Naive thymus-derived CD4-positive, alpha-beta T cell (primary cell): ENCODE data around the gene NDFIP2. TPM values are rescaled to one million over a fixed set of nuclear protein-coding genes. Genes with fewer than 3 reads are reported as not detected.

Experiments used
- ATAC-seq: fragments of 150-1000 bp; cut with Tn5 transposase; 2 replicates; pipeline ENCODE4 v1.10.0; 2021; ENCODE audit warnings: mild to moderate bottlenecking, moderate library complexity
- CTCF ChIA-PET: fragments of 350-600 bp; sonication (Branson Sonifier 250); formaldehyde crosslinking; loops from one replicate; lab custom pipeline; 2021; ENCODE audit warnings: antibody characterized with exemption; lab: Charles Lee
- POLR2A ChIA-PET: fragments of 350-600 bp; sonication (Branson Sonifier 250); formaldehyde crosslinking; loops from one replicate; lab custom pipeline; 2021; ENCODE audit warnings: antibody characterized with exemption, inconsistent platforms; lab: Charles Lee
- DNase-seq, 9 donors: peaks; one replicate each; pipeline versions ENCODE4 v3.0.0 to v3.0.0-alpha.2; 2020 to 2022; ENCODE audit warnings: mixed read lengths in 1 of 9
- H3K27ac ChIP-seq: one replicate; pipeline ENCODE4 v1.7.0; 2013; ENCODE audit warnings: mild to moderate bottlenecking, low read depth, low read length, moderate library complexity
- H3K27me3 ChIP-seq, 2 donors: one replicate each; pipeline ENCODE4 v1.7.0; 2013; ENCODE audit warnings: low read length in 2 of 2, mild to moderate bottlenecking in 2 of 2, moderate library complexity in 2 of 2; ENCODE audit not compliant: control insufficient read depth in 2 of 2, insufficient read depth in 2 of 2
- H3K36me3 ChIP-seq, 3 experiments: 1 replicate in 2 of 3; 2 replicates in 1 of 3; pipeline ENCODE4 v1.7.0; 2013; ENCODE audit warnings: low read length in 3 of 3, mild to moderate bottlenecking in 3 of 3, moderate library complexity in 1 of 3; ENCODE audit not compliant: insufficient read depth in 3 of 3, control insufficient read depth in 2 of 3
- H3K4me1 ChIP-seq, 2 donors: one replicate each; pipeline ENCODE4 v1.7.0; 2013; ENCODE audit warnings: low read length in 2 of 2, mild to moderate bottlenecking in 2 of 2, moderate library complexity in 1 of 2; ENCODE audit not compliant: control insufficient read depth in 2 of 2, insufficient read depth in 2 of 2
- H3K4me3 ChIP-seq: 2 replicates; pipeline ENCODE4 v1.7.0; 2013; ENCODE audit warnings: mild to moderate bottlenecking, low read length
- H3K9me3 ChIP-seq, 3 experiments: 1 replicate in 2 of 3; 2 replicates in 1 of 3; pipeline ENCODE4 v1.7.0; 2013; ENCODE audit warnings: low read length in 3 of 3; ENCODE audit not compliant: control insufficient read depth in 2 of 3
- H3K27ac Mint-ChIP-seq, 9 donors: one replicate each; pipeline ENCODE4 v1.8.0; 2020 to 2022; ENCODE audit warnings: mixed read lengths in 9 of 9, mild to moderate bottlenecking in 8 of 9, moderate library complexity in 5 of 9, inconsistent platforms in 2 of 9
- H3K27me3 Mint-ChIP-seq, 5 donors: one replicate each; pipeline ENCODE4 v1.8.0; 2021 to 2022; ENCODE audit warnings: mixed read lengths in 5 of 5, mild to moderate bottlenecking in 1 of 5
- H3K36me3 Mint-ChIP-seq, 5 donors: one replicate each; pipeline ENCODE4 v1.8.0; 2020 to 2022; ENCODE audit warnings: mixed read lengths in 5 of 5, mild to moderate bottlenecking in 3 of 5, inconsistent platforms in 1 of 5
- H3K4me1 Mint-ChIP-seq, 7 donors: one replicate each; pipeline ENCODE4 v1.8.0; 2020 to 2022; ENCODE audit warnings: mixed read lengths in 7 of 7, mild to moderate bottlenecking in 3 of 7, inconsistent platforms in 1 of 7
- H3K4me3 Mint-ChIP-seq, 10 donors: one replicate each; pipeline ENCODE4 v1.8.0; 2020 to 2022; ENCODE audit warnings: mild to moderate bottlenecking in 10 of 10, mixed read lengths in 10 of 10, moderate library complexity in 6 of 10, inconsistent platforms in 2 of 10
- H3K9me3 Mint-ChIP-seq, 11 donors: one replicate each; pipeline ENCODE4 v1.8.0; 2020 to 2022; ENCODE audit warnings: mixed read lengths in 11 of 11, mild to moderate bottlenecking in 4 of 11, inconsistent platforms in 1 of 11, moderate library complexity in 1 of 11
- intact Hi-C, 2 donors: fragments of 100-400 bp; cut with micrococcal nuclease; formaldehyde crosslinking; loops; one replicate each; pipeline ENCODE4 v1.15.1; 2023
- polyA plus RNA-seq, 2 donors: library from polyadenylated mRNA; unstranded; fragments of 300-500 nt; fragmentation: Illumina TruSeq; gene quantifications; one replicate each; pipeline ENCODE4 v1.2.3, GENCODE V29; 2021
- total RNA-seq, 6 experiments: library from RNA in 5 of 6; stranded (reverse) in 5 of 6; gene quantifications; 1 replicate in 5 of 6; 2 replicates in 1 of 6; pipeline ENCODE4 v1.2.3 and lab custom pipeline; 2021 to 2026

NDFIP2 gene
- total and polyA plus RNA-seq, 7 experiments from 2014 or later = 2.6 to 123 (median 5.3) TPM

GRCh38 chr13:79534596-79534995 is 53.6 kb downstream of the NDFIP2 start:
- H3K27ac ChIP-seq = no peak overlapping the region
- DNase-seq (no peak), ATAC-seq (no peak)
- POLR2A ChIA-PET = interaction anchor here (0.6 kb wide), 1 partner anchor 1838 kb away, joined by 3 read pairs; no protein-coding TSS in a partner anchor
- no peaks in the 10 kb centered on the region for H3K27me3 Mint-ChIP-seq
- H3K4me3 Mint-ChIP-seq = no peak overlapping the region
- peaks cover 0 to 69% (median 15%) of the 10 kb centered on the region in 7 donors for H3K4me1 Mint-ChIP-seq
- no peaks in the 10 kb centered on the region for H3K9me3 ChIP-seq
- no peaks in the 10 kb centered on the region for H3K36me3 ChIP-seq
- no peaks in the 10 kb centered on the region for H3K4me1 ChIP-seq
- H3K4me3 ChIP-seq = no peak overlapping the region
- H3K27me3 ChIP-seq = no peaks in the 10 kb centered on the region
- intact Hi-C loops = no loop called here
- CTCF ChIA-PET = interaction anchor here (0.6 to 8.0 kb wide), 2 partner anchors 111 to 824 kb away, joined by 3 to 136 read pairs; no protein-coding TSS in a partner anchor
- H3K9me3 Mint-ChIP-seq = peaks cover 0 to 2% (median 0%) of the 10 kb centered on the region in 11 donors
- no peak overlapping the region for H3K27ac Mint-ChIP-seq
- H3K36me3 Mint-ChIP-seq = peaks cover 4 to 54% (median 10%) of the 10 kb centered on the region in 5 donors

- H3K4me3 Mint-ChIP-seq = no peak overlapping the region
- ChIA-PET POLR2A (no interaction called here), CTCF (interaction anchor here (8.0 kb wide), 1 partner anchor 115 kb away, joined by 136 read pairs; no protein-coding TSS in a partner anchor)
- Histone ChIP-seq H3K9me3 (no peaks in the 10 kb centered on the region), H3K4me1 (no peaks in the 10 kb centered on the region), H3K4me3 (no peak overlapping the region), H3K27me3 (no peaks in the 10 kb centered on the region), H3K36me3 (no peaks in the 10 kb centered on the region), H3K27ac (no peak overlapping the region)
- no peaks in the 10 kb centered on the region for H3K27me3 Mint-ChIP-seq
- peaks cover 0 to 40% (median 0%) of the 10 kb centered on the region in 7 donors for H3K4me1 Mint-ChIP-seq
- H3K36me3 Mint-ChIP-seq = peaks cover 0 to 36% (median 8%) of the 10 kb centered on the region in 5 donors
- H3K9me3 Mint-ChIP-seq = peaks cover 0 to 2% (median 0%) of the 10 kb centered on the region in 11 donors
- peak overlapping the region in 2 of 9 donors; percentile 14 to 25 for H3K27ac Mint-ChIP-seq
- DNase-seq (no peak), ATAC-seq (no peak)
- intact Hi-C loops = no loop called here
These were observed 57.8 kb downstream of the NDFIP2 start for GRCh38 chr13:79538757-79539156.

- Mint-ChIP-seq H3K4me1 (peaks cover 0 to 25% (median 0%) of the 10 kb centered on the region in 7 donors), H3K36me3 (peaks cover 0 to 21% (median 4%) of the 10 kb centered on the region in 5 donors)
- POLR2A ChIA-PET = interaction anchor here (0.8 to 1.9 kb wide), 3 partner anchors 59 to 149 kb away, joined by 3 to 6 read pairs (median 4); no protein-coding TSS in a partner anchor
These were observed 59.5 kb downstream of the NDFIP2 start for GRCh38 chr13:79540504-79540903.

GRCh38 chr13:79541426-79542049 is 60.6 kb downstream of the NDFIP2 start:
- Mint-ChIP-seq H3K27me3 (no peaks in the 10 kb centered on the region), H3K36me3 (peaks cover 0 to 21% (median 9%) of the 10 kb centered on the region in 5 donors), H3K4me1 (peaks cover 0 to 20% (median 0%) of the 10 kb centered on the region in 7 donors), H3K9me3 (peaks cover 0 to 2% (median 0%) of the 10 kb centered on the region in 11 donors), H3K27ac (no peak overlapping the region), H3K4me3 (no peak overlapping the region)
- H3K27ac ChIP-seq = no peak overlapping the region
- no peaks in the 10 kb centered on the region for H3K4me1 ChIP-seq
- H3K27me3 ChIP-seq = no peaks in the 10 kb centered on the region
- intact Hi-C loops = loop anchor here (1.0 to 10.0 kb wide), 12 partner anchors 19 to 1764 kb away; partner anchors contain the start of genes NDFIP2 (in 2 of the 2) and RBM26 (in 2 of the 2)
- no peaks in the 10 kb centered on the region for H3K9me3 ChIP-seq
- CTCF ChIA-PET = interaction anchor here (0.6 to 8.0 kb wide), 11 partner anchors 14 to 1404 kb away, joined by 3 to 136 read pairs (median 3); no protein-coding TSS in a partner anchor
- DNase-seq = peak in 7 of 9 donors; percentile 36 to 70 (median 59)
- POLR2A ChIA-PET = interaction anchor here (0.8 kb wide), 1 partner anchor 60 kb away, joined by 3 read pairs; no protein-coding TSS in a partner anchor
- H3K4me3 ChIP-seq = no peak overlapping the region
- no peaks in the 10 kb centered on the region for H3K36me3 ChIP-seq
- peak; percentile 74 for ATAC-seq

More at GRCh38 chr13:79540504-79540903, 59.5 kb downstream of the NDFIP2 start:
- Mint-ChIP-seq H3K9me3 (peaks cover 0 to 2% (median 0%) of the 10 kb centered on the region in 11 donors), H3K4me3 (no peak overlapping the region), H3K27me3 (no peaks in the 10 kb centered on the region), H3K27ac (no peak overlapping the region)
- Histone ChIP-seq H3K9me3 (no peaks in the 10 kb centered on the region), H3K36me3 (no peaks in the 10 kb centered on the region), H3K4me3 (no peak overlapping the region), H3K27ac (no peak overlapping the region), H3K27me3 (no peaks in the 10 kb centered on the region), H3K4me1 (no peaks in the 10 kb centered on the region)
- intact Hi-C loops = loop anchor here (2.0 to 10.0 kb wide), 7 partner anchors 18 to 1763 kb away; partner anchors contain the start of gene NDFIP2 (in 1 of the 2)
- CTCF ChIA-PET = interaction anchor here (0.6 to 8.0 kb wide), 9 partner anchors 57 to 1403 kb away, joined by 3 to 136 read pairs (median 5); no protein-coding TSS in a partner anchor
- ATAC-seq = no peak
- DNase-seq = no peak

GRCh38 chr13:79543883-79544282 is 62.9 kb downstream of the NDFIP2 start:
- ATAC-seq (no peak), DNase-seq (no peak)
- H3K36me3 ChIP-seq = no peaks in the 10 kb centered on the region
- no peak overlapping the region for H3K4me3 ChIP-seq
- ChIA-PET POLR2A (interaction anchor here (0.6 to 1.2 kb wide), 2 partner anchors 98 to 119 kb away, joined by 3 read pairs; no protein-coding TSS in a partner anchor), CTCF (interaction anchor here (0.6 to 3.6 kb wide), 8 partner anchors 12 to 1198 kb away, joined by 3 to 48 read pairs (median 4); no protein-coding TSS in a partner anchor)
- intact Hi-C loops = loop anchor here in 1 of 2 donors (5.0 to 10.0 kb wide), 4 partner anchors 199 to 1767 kb away; no protein-coding TSS in a partner anchor
- no peaks in the 10 kb centered on the region for H3K27me3 Mint-ChIP-seq
- peaks cover 0 to 12% (median 4%) of the 10 kb centered on the region in 5 donors for H3K36me3 Mint-ChIP-seq
- no peaks in the 10 kb centered on the region for H3K9me3 ChIP-seq
- no peaks in the 10 kb centered on the region for H3K27me3 ChIP-seq
- peaks cover 0 to 10% (median 0%) of the 10 kb centered on the region in 7 donors for H3K4me1 Mint-ChIP-seq
- no peak overlapping the region for H3K4me3 Mint-ChIP-seq
- no peak overlapping the region for H3K27ac ChIP-seq
- H3K9me3 Mint-ChIP-seq = no peaks in the 10 kb centered on the region
- H3K4me1 ChIP-seq = no peaks in the 10 kb centered on the region
- no peak overlapping the region for H3K27ac Mint-ChIP-seq
